Vagina (tissue), 2 donors: ENCODE measurements around the gene TIMM29. TPM values are rescaled to one million over a fixed set of nuclear protein-coding genes. Genes with fewer than 3 reads are reported as not detected.

Experiments
- DNase-seq, 2 donors: peaks; one replicate each; pipeline ENCODE4 v3.0.0-alpha.2; 2017; ENCODE audit errors: extremely low spot score in 2 of 2
- H3K27ac ChIP-seq: fragments of 200-600 bp; sonication (generic); one replicate; pipeline ENCODE4 v1.5.1; 2019
- H3K27me3 ChIP-seq: fragments of 200-600 bp; sonication (generic); one replicate; pipeline ENCODE4 v1.5.1; 2019
- H3K36me3 ChIP-seq, 2 donors: fragments of 200-600 bp; sonication (generic); one replicate each; pipeline ENCODE4 v1.5.1; 2017 to 2019
- H3K4me1 ChIP-seq: fragments of 200-600 bp; sonication (generic); one replicate; pipeline ENCODE4 v1.5.1; 2019
- H3K4me3 ChIP-seq, 2 donors: fragments of 200-600 bp; sonication (generic); 1 replicate in 1 of 2; 2 replicates in 1 of 2; pipeline ENCODE4 v1.5.1; 2016 to 2019
- H3K9me3 ChIP-seq: fragments of 200-600 bp; sonication (generic); one replicate; pipeline ENCODE4 v1.5.1; 2019
- POLR2A ChIP-seq, 2 donors: fragments of 450-650 bp; IDR thresholded peaks; one replicate each; pipeline ENCODE4 v1.6.1; 2017; ENCODE audit warnings: antibody characterized with exemption in 2 of 2, mild to moderate bottlenecking in 2 of 2, moderate library complexity in 2 of 2
- POLR2AphosphoS5 ChIP-seq, 2 donors: sonication (generic); formaldehyde crosslinking; IDR thresholded peaks; one replicate each; pipeline ENCODE4 v1.9.0; 2017; ENCODE audit warnings: antibody characterized with exemption in 2 of 2, mild to moderate bottlenecking in 2 of 2, low read depth in 1 of 2; ENCODE audit not compliant: insufficient read depth in 1 of 2
- intact Hi-C: fragments of 100-400 bp; cut with DNase I; formaldehyde crosslinking; loops from one replicate; pipeline ENCODE4 v1.15.1; 2023
- total RNA-seq: library from RNA; depleted of rRNA; stranded (reverse); fragments of >200 nt; gene quantifications from one replicate; pipeline ENCODE4 v1.2.3, GENCODE V29; 2016
- TF ChIP-seq, protein P1 (sequence below), 3 experiments: fragments of 450-650 bp in 2 of 3; fragments of 200-600 bp in 1 of 3; sonication (generic) in 1 of 3; IDR thresholded peaks; one replicate each; pipeline ENCODE4 v1.5.1; 2017 to 2019; ENCODE audit warnings: antibody characterized with exemption in 3 of 3, mild to moderate bottlenecking in 2 of 3, moderate library complexity in 2 of 3

TIMM29 gene
- total RNA-seq, 1 donor from 2014 or later, result 21.9 TPM

DNA sequence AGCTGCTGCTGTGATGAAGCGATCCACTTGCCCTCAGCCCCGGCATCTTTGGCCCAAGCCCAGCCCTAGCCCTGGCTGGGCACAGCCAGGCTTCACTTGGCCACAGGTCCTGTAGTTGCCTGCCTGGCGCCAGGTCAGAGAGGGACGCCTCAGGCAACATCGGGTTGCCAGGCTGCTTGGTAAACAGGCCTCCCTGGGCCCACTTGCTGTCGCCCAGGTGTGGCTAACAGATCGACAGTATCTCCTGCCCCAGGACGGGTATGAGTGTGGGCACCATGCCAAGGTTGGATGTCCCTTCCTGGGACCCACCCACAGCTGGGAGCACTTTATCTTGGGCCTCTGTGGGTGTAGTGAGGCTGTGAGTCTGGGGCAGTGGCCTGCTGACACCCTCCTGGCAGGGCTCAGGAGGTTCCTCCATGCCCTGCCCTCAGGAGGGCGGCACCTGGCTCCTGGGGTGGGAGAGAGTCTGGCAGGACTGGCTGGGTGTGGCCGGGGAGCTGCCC, 29.4 kb upstream of the TIMM29 start:
- intact Hi-C loops, result no loop called here
- H3K4me1 ChIP-seq, result peaks cover 54% of the 10 kb centered on the region

GRCh38 chr19:10907925-10908324, 20.7 kb upstream of the TIMM29 start:
- H3K9me3 ChIP-seq, result no peaks in the 10 kb centered on the region
- H3K4me1 ChIP-seq, result no peaks in the 10 kb centered on the region
- no peak for TF ChIP-seq POLR2AphosphoS5 (IDR thresholded peaks at IDR 0.05; ENCODE audit: insufficient read depth in 1 of 2, low read depth in 1 of 2)
- TF ChIP-seq, protein P1, sequence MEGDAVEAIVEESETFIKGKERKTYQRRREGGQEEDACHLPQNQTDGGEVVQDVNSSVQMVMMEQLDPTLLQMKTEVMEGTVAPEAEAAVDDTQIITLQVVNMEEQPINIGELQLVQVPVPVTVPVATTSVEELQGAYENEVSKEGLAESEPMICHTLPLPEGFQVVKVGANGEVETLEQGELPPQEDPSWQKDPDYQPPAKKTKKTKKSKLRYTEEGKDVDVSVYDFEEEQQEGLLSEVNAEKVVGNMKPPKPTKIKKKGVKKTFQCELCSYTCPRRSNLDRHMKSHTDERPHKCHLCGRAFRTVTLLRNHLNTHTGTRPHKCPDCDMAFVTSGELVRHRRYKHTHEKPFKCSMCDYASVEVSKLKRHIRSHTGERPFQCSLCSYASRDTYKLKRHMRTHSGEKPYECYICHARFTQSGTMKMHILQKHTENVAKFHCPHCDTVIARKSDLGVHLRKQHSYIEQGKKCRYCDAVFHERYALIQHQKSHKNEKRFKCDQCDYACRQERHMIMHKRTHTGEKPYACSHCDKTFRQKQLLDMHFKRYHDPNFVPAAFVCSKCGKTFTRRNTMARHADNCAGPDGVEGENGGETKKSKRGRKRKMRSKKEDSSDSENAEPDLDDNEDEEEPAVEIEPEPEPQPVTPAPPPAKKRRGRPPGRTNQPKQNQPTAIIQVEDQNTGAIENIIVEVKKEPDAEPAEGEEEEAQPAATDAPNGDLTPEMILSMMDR (IDR thresholded peaks at IDR 0.05), result no peak
- TF ChIP-seq POLR2A (IDR thresholded peaks at IDR 0.05), result no peak
- no peak overlapping the region for H3K4me3 ChIP-seq
- intact Hi-C loops, result no loop called here
- no peaks in the 10 kb centered on the region for H3K27me3 ChIP-seq
- peaks cover 0 to 44% of the 10 kb centered on the region in 2 donors for H3K36me3 ChIP-seq
- no peak overlapping the region for H3K27ac ChIP-seq
- no peak for DNase-seq

More for the DNA sequence above, 29.4 kb upstream of the TIMM29 start:
- Histone ChIP-seq H3K27me3 (no peaks in the 10 kb centered on the region), H3K9me3 (no peaks in the 10 kb centered on the region), H3K27ac (peak overlapping the region; percentile 28), H3K4me3 (no peak overlapping the region), H3K36me3 (no peaks in the 10 kb centered on the region)
- DNase-seq, result no peak
- no peak for TF ChIP-seq POLR2A (IDR thresholded peaks at IDR 0.05)
- TF ChIP-seq POLR2AphosphoS5 (IDR thresholded peaks at IDR 0.05; ENCODE audit: insufficient read depth in 1 of 2, low read depth in 1 of 2), result peak in 1 of 2 donors; percentile 12
- TF ChIP-seq, protein P1 (IDR thresholded peaks at IDR 0.05), result no peak

- H3K36me3 ChIP-seq, result peaks cover 0 to 49% of the 10 kb centered on the region in 2 donors
- H3K9me3 ChIP-seq, result no peaks in the 10 kb centered on the region
- intact Hi-C loops, result no loop called here
- DNase-seq, result no peak
- H3K27ac ChIP-seq, result no peak overlapping the region
- no peaks in the 10 kb centered on the region for H3K4me1 ChIP-seq
- H3K4me3 ChIP-seq, result no peak overlapping the region
- no peaks in the 10 kb centered on the region for H3K27me3 ChIP-seq
- TF ChIP-seq POLR2AphosphoS5 (IDR thresholded peaks at IDR 0.05; ENCODE audit: insufficient read depth in 1 of 2, low read depth in 1 of 2) (no peak), POLR2A (IDR thresholded peaks at IDR 0.05) (no peak)
- TF ChIP-seq, protein P1 (IDR thresholded peaks at IDR 0.05), result no peak
Measured at GRCh38 chr19:10908380-10908960, 20.1 kb upstream of the TIMM29 start.

- H3K27ac ChIP-seq, result no peak overlapping the region
- intact Hi-C loops, result no loop called here
- no peak for DNase-seq
- H3K36me3 ChIP-seq, result peaks cover 0 to 68% of the 10 kb centered on the region in 2 donors
- H3K4me3 ChIP-seq, result no peak overlapping the region
- no peaks in the 10 kb centered on the region for H3K9me3 ChIP-seq
- no peaks in the 10 kb centered on the region for H3K27me3 ChIP-seq
- H3K4me1 ChIP-seq, result peaks cover 19% of the 10 kb centered on the region
- no peak for TF ChIP-seq POLR2AphosphoS5 (IDR thresholded peaks at IDR 0.05; ENCODE audit: insufficient read depth in 1 of 2, low read depth in 1 of 2)
- TF ChIP-seq, protein P1 (IDR thresholded peaks at IDR 0.05), result no peak
- TF ChIP-seq POLR2A (IDR thresholded peaks at IDR 0.05), result no peak
Measured at GRCh38 chr19:10911579-10912363, 16.8 kb upstream of the TIMM29 start.
